Suprapubic skin (tissue), 3 donors: Measurements from ENCODE around the gene ZBTB3.

Experiments
- EP300 ChIP-seq: sonication (generic); formaldehyde crosslinking; IDR thresholded peaks from one replicate; pipeline ENCODE4 v1.6.1; 2017; ENCODE audit warnings: antibody characterized with exemption
- TF ChIP-seq, protein P1 (sequence below), 2 donors: fragments of 200-600 bp in 1 of 2; fragments of 450-650 bp in 1 of 2; sonication (generic) in 1 of 2; IDR thresholded peaks; one replicate each; pipeline ENCODE4 v1.5.1; 2016 to 2019; ENCODE audit warnings: antibody characterized with exemption in 2 of 2, mild to moderate bottlenecking in 1 of 2, moderate library complexity in 1 of 2

DNA sequence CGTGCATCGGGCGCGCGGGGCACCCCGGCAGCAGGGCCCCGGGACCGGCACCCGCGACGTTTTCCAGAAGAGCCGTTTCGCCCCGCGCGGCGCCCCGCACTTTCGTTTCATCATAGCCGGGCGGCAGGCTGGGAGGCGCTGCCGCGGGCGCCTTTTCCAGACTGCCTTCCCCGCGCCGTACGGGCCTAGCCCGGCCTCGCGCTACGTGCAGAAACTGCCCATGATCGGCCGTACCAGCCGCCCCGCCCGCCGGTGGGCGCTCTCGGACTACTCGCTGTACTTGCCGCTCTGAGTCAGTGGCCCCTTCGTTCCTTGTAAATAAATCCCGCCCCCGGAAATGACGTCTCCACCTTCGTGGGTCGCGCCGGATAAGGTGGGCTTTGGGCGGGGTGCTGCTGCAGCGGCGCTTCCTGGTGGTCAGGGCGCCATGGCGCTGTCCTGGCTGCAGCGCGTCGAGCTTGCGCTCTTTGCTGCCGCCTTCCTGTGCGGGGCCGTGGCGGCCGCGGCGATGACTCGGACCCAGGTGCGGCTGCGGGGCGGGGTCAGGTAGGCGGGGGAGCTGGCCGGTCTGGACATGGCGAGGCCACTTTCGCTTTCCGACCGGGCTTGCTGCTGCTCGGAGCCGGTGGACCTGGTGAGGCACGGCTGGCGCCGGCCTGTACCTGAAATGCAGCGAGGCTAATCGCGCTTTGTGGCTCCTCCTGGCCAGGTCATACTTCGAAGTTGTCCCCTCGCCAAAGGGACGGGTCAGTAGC lies 33.2 kb upstream of the ZBTB3 start, which contains the start of gene TMEM179B:
- TF ChIP-seq EP300, result no peak
- TF ChIP-seq, protein P1, sequence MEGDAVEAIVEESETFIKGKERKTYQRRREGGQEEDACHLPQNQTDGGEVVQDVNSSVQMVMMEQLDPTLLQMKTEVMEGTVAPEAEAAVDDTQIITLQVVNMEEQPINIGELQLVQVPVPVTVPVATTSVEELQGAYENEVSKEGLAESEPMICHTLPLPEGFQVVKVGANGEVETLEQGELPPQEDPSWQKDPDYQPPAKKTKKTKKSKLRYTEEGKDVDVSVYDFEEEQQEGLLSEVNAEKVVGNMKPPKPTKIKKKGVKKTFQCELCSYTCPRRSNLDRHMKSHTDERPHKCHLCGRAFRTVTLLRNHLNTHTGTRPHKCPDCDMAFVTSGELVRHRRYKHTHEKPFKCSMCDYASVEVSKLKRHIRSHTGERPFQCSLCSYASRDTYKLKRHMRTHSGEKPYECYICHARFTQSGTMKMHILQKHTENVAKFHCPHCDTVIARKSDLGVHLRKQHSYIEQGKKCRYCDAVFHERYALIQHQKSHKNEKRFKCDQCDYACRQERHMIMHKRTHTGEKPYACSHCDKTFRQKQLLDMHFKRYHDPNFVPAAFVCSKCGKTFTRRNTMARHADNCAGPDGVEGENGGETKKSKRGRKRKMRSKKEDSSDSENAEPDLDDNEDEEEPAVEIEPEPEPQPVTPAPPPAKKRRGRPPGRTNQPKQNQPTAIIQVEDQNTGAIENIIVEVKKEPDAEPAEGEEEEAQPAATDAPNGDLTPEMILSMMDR (IDR thresholded peaks at IDR 0.05), result peak; percentile 29 to 37
